Measurements from ENCODE around the gene CCSER1.

DNA sequence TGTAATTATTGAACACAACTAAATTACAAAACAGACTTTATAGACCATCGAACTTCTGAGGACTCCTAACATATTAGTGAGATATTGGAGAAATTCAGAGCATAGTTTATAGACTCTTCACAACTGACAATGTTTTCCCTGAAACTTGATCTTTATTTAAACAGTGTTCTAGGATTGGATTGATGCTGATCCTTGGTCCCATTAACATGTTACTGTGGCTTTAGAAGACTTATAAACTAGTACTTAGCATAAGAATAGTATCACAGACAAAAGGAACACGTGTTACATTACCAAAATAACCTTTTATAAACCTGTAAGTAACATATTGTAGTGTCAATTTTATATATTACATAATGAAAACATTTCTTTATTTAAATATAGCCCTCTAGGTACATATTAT lies 689.6 kb downstream of the CCSER1 start:
- TF ChIP-seq CTCF (IDR thresholded peaks at IDR 0.05) (no peak), POLR2A (IDR thresholded peaks at IDR 0.05) (no peak)
